GM12875 (cell line): Measurements from ENCODE around the gene MEGF11.
"Not testable (repeated sequence)": the region's sequence is repeated elsewhere in the genome, so short reads cannot be mapped to it uniquely, and the experiment has no call there.

Source experiments
- H3K4me3 ChIP-seq: one replicate; pipeline ENCODE4 v1.5.1; 2011; ENCODE audit warnings: low read depth, low read length, control low read depth
- CTCF ChIP-seq: IDR thresholded peaks from 2 replicates; pipeline ENCODE4 v1.5.1; 2011; ENCODE audit warnings: low read depth, mild to moderate bottlenecking, control low read depth, inconsistent platforms, low read length, moderate library complexity, borderline replicate concordance; ENCODE audit not compliant: insufficient read depth

The MEGF11 gene

GRCh38 chr15:65870889-65871533, 382.5 kb downstream of the MEGF11 start:
- no peak for TF ChIP-seq CTCF
- H3K4me3 ChIP-seq, result peak overlapping the region; percentile 99

GRCh38 chr15:65869954-65870871, 383.3 kb downstream of the MEGF11 start:
- no peak for TF ChIP-seq CTCF
- peak overlapping the region; percentile 99 for H3K4me3 ChIP-seq

- peak; percentile 21; the same call in 1 of the 2 replicates for TF ChIP-seq CTCF
- peak within 1 kb of the TSS; percentile 99 for H3K4me3 ChIP-seq
These were observed 384.2 kb downstream of the MEGF11 start, which contains the start of gene RAB11A for GRCh38 chr15:65869126-65869953. RAB11A (plus strand) TSS chr15:65869491; CDS start chr15:65869586, 95 bp downstream.

GRCh38 chr15:65868546-65869125, 384.9 kb downstream of the MEGF11 start:
- H3K4me3 ChIP-seq, result peak overlapping the region; percentile 99
- TF ChIP-seq CTCF, result no peak

- not testable (repeated sequence) for H3K4me3 ChIP-seq
These were observed 385.6 kb downstream of the MEGF11 start for GRCh38 chr15:65867933-65868332.

- no peak for TF ChIP-seq CTCF
- H3K4me3 ChIP-seq, result no peak overlapping the region
These were observed 386.3 kb downstream of the MEGF11 start for GRCh38 chr15:65867244-65867643.

- H3K4me3 ChIP-seq, result no peak overlapping the region
- no peak for TF ChIP-seq CTCF
These were observed 390.4 kb downstream of the MEGF11 start for GRCh38 chr15:65863106-65863505.
